K562 (cell line): ENCODE data around the gene LITAF. TPM values are rescaled to one million over a fixed set of nuclear protein-coding genes. Genes with fewer than 3 reads are reported as not detected.

Source experiments
- CHCHD3 ChIP-seq: fragments of 250-450 bp; sonication (Bioruptor Pico); IDR thresholded peaks from 2 replicates; pipeline ENCODE4 v2.1.2; 2022; ENCODE audit warnings: mild to moderate bottlenecking
- CXXC5 ChIP-seq: fragments of 250-450 bp; sonication (Bioruptor Pico); IDR thresholded peaks from 2 replicates; pipeline ENCODE4 v1.8.0; 2022; ENCODE audit warnings: inconsistent platforms, mild to moderate bottlenecking, moderate library complexity
- DDX20 ChIP-seq: fragments of 450-650 bp; IDR thresholded peaks from 2 replicates; pipeline ENCODE4 v1.6.1; 2016; ENCODE audit warnings: missing genetic modification characterization, low read depth, mild to moderate bottlenecking, missing compliant biosample characterization, moderate library complexity
- MTF1 ChIP-seq: fragments of 250-450 bp; sonication (Bioruptor Pico); IDR thresholded peaks from 2 replicates; pipeline ENCODE4 v1.9.0; 2021; ENCODE audit warnings: moderate library complexity, mild to moderate bottlenecking, inconsistent platforms, borderline replicate concordance
- MXD1 ChIP-seq: fragments of 250-450 bp; sonication (Bioruptor Pico); IDR thresholded peaks from 2 replicates; pipeline ENCODE4 v1.8.0; 2021; ENCODE audit warnings: borderline replicate concordance, mild to moderate bottlenecking, moderate library complexity; ENCODE audit not compliant: poor library complexity, severe bottlenecking
- NFATC3 ChIP-seq: fragments of 450-650 bp; IDR thresholded peaks from 2 replicates; pipeline ENCODE4 v1.6.1; 2017; ENCODE audit warnings: mild to moderate bottlenecking
- NR2C1 ChIP-seq, 2 experiments: fragments of 450-650 bp; IDR thresholded peaks; 2 replicates each; pipeline ENCODE4 v1.6.1; 2017; ENCODE audit warnings: mild to moderate bottlenecking in 2 of 2, antibody characterized with exemption in 1 of 2, inconsistent platforms in 1 of 2, missing compliant biosample characterization in 1 of 2, missing genetic modification characterization in 1 of 2
- PHF20 ChIP-seq: fragments of 450-650 bp; IDR thresholded peaks from 2 replicates; pipeline ENCODE4 v1.6.1; 2018; ENCODE audit not compliant: partially characterized antibody
- PTTG1 ChIP-seq: fragments of 450-650 bp; IDR thresholded peaks from 2 replicates; pipeline ENCODE4 v1.6.1; 2016; ENCODE audit warnings: low read depth, mild to moderate bottlenecking, missing genetic modification characterization, missing compliant biosample characterization
- RAD51 ChIP-seq: fragments of 450-650 bp; IDR thresholded peaks from 2 replicates; pipeline ENCODE4 v1.7.1; 2016; ENCODE audit warnings: low read depth, mild to moderate bottlenecking, borderline replicate concordance
- RBM39 ChIP-seq: fragments of 200-400 bp; formaldehyde crosslinking; optimal IDR thresholded peaks from 2 replicates; pipeline ENCODE3; 2018; ENCODE audit warnings: low read depth, low read length
- USF1 ChIP-seq: sonication (generic); formaldehyde crosslinking; IDR thresholded peaks from 2 replicates; pipeline ENCODE4 v1.9.0; 2022; ENCODE audit warnings: mild to moderate bottlenecking, missing genetic modification reagents
- ZBTB40 ChIP-seq, 2 experiments: fragments of 450-650 bp in 1 of 2; sonication (generic) in 1 of 2; formaldehyde crosslinking in 1 of 2; IDR thresholded peaks; 2 replicates each; pipeline versions ENCODE4 v1.7.1 to v1.9.0; 2016 to 2022; ENCODE audit warnings: inconsistent platforms in 1 of 2, mild to moderate bottlenecking in 1 of 2, missing genetic modification reagents in 1 of 2
- ZBTB9 ChIP-seq: fragments of 450-650 bp; formaldehyde crosslinking; IDR thresholded peaks from 2 replicates; pipeline ENCODE4 v1.4.0; 2020; ENCODE audit warnings: mild to moderate bottlenecking, moderate library complexity
- ZNF76 ChIP-seq: fragments of 250-450 bp; sonication (Bioruptor Pico); IDR thresholded peaks from 2 replicates; pipeline ENCODE4 v1.4.0; 2020; ENCODE audit warnings: mild to moderate bottlenecking, moderate library complexity, borderline replicate concordance
- polyA plus RNA-seq, 8 experiments: library from polyadenylated mRNA; depleted of rRNA in 4 of 8; stranded (reverse) in 5 of 8; unstranded in 3 of 8; fragments of >200 nt; fragmentation: Nextera tagmentation in 2 of 8; fragmentation: Illumina TruSeq in 1 of 8; extraction: Ambion mirVana in 2 of 8; extraction: Trizol in 1 of 8; gene quantifications; 2 replicates each; pipeline versions ENCODE4 v1.2.1 to v1.2.3, GENCODE V29; 2011 to 2014; ENCODE audit warnings: inconsistent platforms in 1 of 8, missing spikeins in 1 of 8
- total RNA-seq, 7 experiments: library from RNA; depleted of rRNA in 6 of 7; stranded (reverse); fragments of >200 nt in 6 of 7; fragmentation: Illumina TruSeq in 2 of 7; extraction: Trizol in 2 of 7; gene quantifications; 2 replicates each; pipeline versions ENCODE4 v1.2.1 to v1.2.3, GENCODE V29; 2011 to 2021; ENCODE audit warnings: low replicate concordance in 1 of 7

Gene LITAF
- total and polyA plus RNA-seq, 9 of the 15 experiments (the other 6 are each of a cell fraction or from before 2014, with no cell fraction given): 4.1 to 17.8 (median 11.9) TPM

DNA sequence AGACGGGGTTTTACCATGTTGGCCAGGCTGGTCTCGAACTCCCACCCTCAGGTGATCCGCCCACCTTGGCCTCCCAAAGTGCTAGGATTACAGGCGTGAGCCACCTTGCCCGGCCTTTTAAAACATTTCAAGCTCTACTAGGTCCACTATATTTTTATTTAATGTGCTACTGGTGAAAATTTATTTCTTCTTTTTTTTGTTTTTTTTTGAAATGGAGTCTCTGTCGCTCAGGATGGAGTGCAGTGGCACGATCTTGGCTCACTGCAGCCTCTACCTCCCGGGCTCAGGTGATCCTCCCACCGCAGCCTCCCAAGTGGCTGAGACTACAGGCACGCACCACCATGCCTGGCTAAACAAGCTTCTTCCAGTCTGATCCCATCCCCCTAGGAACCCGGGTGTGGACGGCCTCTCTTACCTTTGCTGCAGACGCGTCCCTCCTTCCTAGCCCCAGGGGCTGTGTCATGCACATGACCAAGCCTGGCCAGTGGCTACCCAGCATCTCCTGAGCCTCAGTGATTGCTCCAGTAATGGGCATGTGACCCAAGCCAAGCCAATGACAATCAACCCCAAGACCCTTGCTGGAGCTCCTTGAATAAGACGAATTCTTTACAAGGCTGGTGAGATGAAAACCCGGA is 40.1 kb upstream of the LITAF start (continued):
- TF ChIP-seq USF1 (peak; percentile 69), PTTG1 (tag) (peak; percentile 60), MTF1 (CRISPR knock-in tag) (peak; percentile 72; the same call in 1 of the 2 replicates), RAD51 (peak; percentile 64), NR2C1 (IDR thresholded peaks at IDR 0.05) (no peak), NR2C1 (tag; IDR thresholded peaks at IDR 0.05) (no peak), MXD1 (peak; percentile 5), NFATC3 (no peak), PHF20 (no peak), RBM39 (no peak), DDX20 (0 out of 2 replicates have a peak, but pooled peaks have one; percentile 42), ZBTB40 (IDR thresholded peaks at IDR 0.05) (no peak), ZBTB40 (CRISPR knock-in tag; IDR thresholded peaks at IDR 0.05) (no peak), CXXC5 (peak; percentile 22; the same call in 1 of the 2 replicates), CHCHD3 (CRISPR knock-in tag) (no peak), ZBTB9 (CRISPR knock-in tag) (peak; percentile 26; the same call in 1 of the 2 replicates), ZNF76 (CRISPR knock-in tag) (no peak)
